Hematopoietic multipotent progenitor cell treated with erythropoietin and hydrocortisone succinate and interleukin-3 and kit ligand, for 6 days (in vitro differentiated cells): Measurements from ENCODE around the gene MERTK.
"Not testable (repeated sequence)": the region's sequence is repeated elsewhere in the genome, so short reads cannot be mapped to it uniquely, and the experiment has no call there.

Experiments used
- DNase-seq: peaks from one replicate; pipeline ENCODE4 v3.0.0-alpha.2; 2015

The MERTK gene

GRCh38 chr2:112048887-112049286, 150.5 kb downstream of the MERTK start:
- DNase-seq, result peak; percentile 83

DNA sequence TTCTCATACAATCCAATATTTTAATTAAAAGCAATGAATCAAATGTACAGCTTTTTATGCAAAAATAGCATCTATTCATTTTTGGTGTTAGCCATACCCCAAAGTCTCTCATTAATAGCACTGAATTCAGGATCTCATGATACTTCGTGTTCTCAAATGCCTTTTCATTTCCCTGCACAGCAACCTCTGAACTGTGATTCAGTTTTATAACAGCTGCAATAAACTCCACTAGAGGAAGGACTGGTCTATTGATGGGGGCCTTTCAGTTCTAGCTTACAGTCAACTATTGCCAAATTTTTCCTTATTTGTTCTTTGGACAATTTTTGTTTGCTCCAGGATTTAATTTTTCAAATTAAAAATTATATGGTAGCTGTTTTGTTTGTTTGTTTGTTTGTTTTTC, 151.9 kb downstream of the MERTK start:
- DNase-seq, result no peak

DNA sequence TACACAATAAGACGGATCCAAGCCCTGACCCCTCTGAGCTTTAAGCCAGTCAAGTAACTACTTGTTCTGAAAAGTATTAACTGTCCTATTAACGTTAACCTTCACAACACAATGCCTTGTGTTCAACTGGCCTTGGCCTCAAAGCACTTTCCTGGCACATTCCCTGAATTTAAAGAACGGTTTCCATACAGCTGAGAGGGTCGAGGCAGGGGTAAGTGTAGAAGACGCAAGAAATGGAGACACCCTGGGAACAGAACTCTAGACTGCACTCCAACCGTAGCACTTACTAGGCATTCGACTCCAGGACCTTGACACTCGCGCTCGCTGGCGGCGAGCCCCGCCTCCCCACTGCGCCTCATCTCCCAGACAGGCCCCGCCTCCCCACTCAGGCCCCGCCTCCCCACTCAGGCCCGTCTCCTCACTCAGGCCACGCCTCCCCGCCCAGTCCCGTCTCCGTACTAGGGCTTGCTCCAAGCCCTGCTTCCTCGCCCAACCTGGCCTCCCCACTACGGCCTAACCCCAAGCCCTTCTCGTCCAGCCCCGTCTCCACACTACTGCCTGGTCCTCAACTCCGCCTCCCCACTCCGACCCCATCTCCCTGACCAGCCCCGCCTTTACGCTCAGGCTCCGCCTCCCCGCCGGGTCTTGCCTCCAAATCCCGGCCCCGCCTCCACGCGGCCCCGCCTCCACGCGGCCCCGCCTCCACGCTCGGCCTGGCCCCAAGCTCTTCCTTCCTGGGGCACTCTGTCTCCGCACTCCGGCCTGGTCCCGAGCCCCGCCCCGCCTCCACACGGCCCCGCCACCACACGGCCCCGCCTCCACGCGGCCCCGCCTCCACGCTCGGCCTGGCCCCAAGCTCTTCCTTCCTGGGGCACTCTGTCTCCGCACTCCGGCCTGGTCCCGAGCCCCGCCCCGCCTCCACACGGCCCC, 155.8 kb downstream of the MERTK start:
- peak; percentile 97 for DNase-seq

- peak; percentile 98 for DNase-seq
Measured at GRCh38 chr2:112054847-112055729, 156.7 kb downstream of the MERTK start, which contains the start of gene TMEM87B. Gene TMEM87B (plus strand): TSS chr2:112055269. CDS start chr2:112055592, 323 bp downstream.

- peak; percentile 85 for DNase-seq
Measured at GRCh38 chr2:112055730-112056625, 157.6 kb downstream of the MERTK start.

GRCh38 chr2:112056626-112056987, 158.2 kb downstream of the MERTK start:
- DNase-seq, result no peak

DNA sequence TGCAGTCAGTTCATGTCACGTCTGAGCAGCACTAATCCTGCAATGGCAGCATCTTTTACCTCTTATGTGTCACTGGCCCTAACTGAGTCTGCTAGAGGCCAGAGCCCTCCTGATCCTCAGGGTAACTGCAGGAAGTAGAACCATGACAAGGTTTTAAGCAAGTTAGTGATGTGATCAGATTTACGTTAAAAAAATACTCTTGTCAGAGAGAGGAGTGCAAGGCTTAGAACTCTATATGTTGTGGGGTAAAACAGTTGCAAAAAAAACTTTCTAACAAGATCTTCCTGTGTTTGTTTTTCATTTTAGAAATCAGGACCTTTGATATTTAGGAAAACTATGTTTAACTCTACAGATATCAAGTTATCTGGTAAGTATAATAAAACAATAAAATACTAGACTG, 161.3 kb downstream of the MERTK start:
- no peak for DNase-seq

DNA sequence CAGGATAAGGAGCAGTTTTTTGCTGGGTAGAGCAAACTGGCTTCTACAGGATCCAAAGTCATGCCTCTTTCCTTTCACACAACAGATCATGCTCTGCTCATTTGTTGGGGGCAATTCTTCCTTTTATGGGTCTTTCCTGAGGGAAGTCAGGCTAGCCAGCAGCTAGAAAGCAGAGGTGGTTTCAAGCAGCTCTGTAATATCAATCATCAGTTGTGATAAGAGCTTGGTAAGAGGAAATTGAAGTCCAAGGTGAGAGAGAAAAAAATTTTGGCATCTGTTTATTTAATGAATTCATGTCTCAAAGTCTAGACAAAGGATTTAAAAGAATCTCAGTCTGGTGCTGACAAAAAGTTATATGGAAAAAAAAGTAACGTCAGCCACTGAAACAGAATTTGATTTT, 162.9 kb downstream of the MERTK start:
- DNase-seq, result no peak

DNA sequence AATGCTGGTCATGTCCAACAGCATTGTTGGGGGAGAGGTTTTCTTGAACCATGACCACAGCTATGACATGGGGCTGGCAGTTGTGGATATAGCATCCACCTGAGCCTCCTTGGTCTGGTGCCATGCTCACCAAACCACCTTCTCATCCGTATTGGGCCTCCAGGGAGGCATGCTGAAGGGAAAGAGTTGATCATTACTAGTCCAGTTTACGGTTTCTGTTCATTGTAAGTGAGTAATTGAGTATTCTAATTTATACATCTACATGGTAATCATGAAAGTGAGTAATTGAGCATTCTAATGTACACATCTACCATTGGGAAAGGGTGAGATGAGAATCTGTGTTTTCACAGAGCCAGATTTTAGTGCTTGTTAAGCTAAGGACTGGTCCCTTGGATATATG, 163.4 kb downstream of the MERTK start:
- DNase-seq, result no peak

DNA sequence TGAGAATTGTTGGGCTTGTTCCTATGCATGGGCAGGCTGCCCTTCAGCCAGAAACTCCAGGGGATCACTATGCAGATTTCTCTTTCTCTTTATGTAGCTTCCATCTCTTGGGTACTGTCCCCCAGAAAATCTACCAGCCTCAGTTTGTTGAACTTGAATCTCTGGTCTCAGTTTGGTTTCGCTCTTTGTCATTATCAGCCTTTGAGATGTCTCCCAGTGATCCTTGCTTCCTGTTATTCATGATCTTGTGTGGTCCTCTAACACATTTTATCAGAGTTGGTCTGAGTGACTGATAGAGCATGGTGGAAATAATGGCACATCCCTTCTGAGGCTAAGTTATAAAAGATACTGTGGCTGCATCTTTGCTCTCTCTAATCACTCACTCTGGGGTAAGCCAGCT, 164.5 kb downstream of the MERTK start:
- DNase-seq, result no peak

DNA sequence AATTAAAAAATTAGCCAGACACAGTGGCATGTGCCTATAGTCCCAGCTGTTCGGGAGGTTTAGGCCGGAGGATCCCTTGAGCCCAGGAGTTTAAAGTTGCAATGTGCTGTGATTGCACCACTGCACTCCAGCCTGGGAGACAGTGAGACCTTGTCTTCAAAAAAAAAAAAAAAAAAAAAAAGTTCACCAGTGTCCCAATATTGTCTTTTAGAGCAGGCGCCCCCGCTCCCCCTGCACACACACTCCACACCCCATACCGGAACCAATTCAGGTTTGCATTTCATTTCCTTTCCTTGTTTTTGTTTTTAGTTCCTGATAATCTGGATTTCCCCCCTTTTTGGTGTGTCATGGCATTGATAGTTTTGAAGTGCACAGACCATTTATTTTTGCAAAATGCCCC, 167.1 kb downstream of the MERTK start:
- DNase-seq, result no peak

DNA sequence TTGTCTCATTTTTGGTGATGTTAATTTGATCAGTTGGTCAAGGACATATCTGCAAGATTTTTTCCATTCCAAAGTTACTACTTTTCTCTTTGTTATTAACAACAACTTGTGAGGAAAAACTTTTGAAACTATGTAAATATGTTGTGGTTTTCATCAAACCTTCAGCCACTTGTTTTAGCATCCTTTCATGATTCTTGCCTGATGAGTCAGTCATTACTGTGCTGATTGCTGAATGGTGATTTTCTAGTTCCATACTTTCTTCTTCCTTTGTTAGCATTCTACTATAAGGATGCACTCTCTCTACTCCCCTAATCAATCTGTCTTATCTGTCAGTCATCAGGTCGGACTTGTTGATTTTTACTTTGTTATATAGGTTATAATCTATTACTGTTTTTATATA, 167.6 kb downstream of the MERTK start:
- DNase-seq, result no peak

GRCh38 chr2:112069794-112070193, 171.4 kb downstream of the MERTK start:
- DNase-seq, result not testable (repeated sequence)

DNA sequence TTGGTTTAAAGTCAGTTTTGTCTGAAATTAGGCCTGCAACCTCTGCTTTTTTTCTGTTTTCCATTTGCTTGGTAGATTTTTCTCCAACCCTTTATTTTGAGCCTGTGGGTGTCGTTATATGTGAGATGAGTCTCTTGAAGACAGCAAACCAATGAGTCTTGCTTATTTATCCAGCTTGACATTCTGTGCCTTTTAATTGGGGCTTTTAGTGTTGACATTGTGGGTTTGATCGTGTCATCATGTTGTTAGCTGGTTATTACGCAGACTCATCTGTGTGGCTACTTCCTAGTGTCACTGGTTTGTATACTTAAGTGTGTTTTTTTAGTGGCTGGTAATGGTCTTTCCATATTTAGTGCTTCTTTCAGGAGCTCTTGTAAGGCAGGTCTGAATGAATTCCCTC, 175.5 kb downstream of the MERTK start:
- DNase-seq, result no peak

DNA sequence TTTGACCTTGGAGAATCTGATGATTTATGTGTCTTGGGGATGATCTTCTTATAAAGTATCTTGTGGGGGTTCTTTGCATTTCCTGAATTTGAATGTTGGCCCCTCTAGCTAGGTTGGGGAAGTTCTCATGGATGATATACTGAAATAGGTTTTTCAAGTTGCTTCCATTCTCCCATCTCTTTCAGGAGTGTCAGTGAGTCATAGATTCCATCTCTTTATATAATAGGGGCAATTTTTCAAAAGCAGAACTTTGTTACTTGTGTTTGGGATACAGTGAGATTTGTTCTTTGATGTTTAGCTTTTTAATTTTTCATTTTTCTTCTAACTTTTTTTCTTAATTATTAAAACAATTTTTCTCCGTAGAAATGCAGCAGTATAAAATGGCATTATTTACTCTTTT, 176.1 kb downstream of the MERTK start:
- DNase-seq, result no peak

DNA sequence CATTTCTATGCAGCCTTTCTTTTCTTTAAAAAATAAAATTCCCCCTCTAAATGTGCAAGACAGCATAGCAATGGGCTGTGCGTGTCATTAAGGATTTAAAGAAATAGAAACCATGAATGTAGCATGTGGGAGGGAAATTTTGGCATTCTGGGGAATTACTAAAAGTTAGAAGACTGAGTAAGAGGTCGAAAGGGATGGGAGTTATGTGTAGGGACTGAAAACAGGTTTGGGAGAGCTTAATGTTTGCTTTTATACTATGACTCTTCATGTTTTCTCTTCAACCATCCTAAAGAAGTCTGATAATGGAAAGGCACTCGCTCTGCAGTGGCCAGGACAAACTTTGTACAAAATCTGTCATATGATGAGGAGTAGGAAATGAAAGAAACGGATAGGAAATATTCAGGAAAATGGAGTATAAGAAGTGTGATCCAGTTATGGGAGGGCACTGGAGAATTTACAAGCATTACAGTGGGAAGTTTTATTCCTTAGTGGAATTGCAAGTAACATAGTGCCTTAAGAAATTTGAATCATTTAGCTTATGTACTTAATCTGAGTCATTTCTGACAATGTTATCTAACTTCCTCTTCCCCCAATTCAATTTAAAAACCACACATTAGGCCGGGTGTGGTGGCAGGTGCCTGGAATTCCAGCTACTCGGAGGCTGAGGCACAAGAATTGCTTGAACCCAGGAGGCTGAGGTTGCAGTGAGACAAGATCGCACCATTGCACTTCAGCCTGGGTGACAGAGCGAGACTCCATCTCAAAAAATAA, 177.3 kb downstream of the MERTK start:
- DNase-seq, result no peak

- DNase-seq, result no peak
Measured at GRCh38 chr2:112077814-112078213, 179.4 kb downstream of the MERTK start.
